HG02763 (cell line): ENCODE results near the gene GALNT18.

Experiments
- ATAC-seq: cut with Tn5 transposase; IDR thresholded peaks from one replicate; pipeline ENCODE4 v1.9.1; 2021; ENCODE audit warnings: mild to moderate bottlenecking, moderate library complexity; ENCODE audit not compliant: unreplicated experiment

Gene GALNT18

DNA sequence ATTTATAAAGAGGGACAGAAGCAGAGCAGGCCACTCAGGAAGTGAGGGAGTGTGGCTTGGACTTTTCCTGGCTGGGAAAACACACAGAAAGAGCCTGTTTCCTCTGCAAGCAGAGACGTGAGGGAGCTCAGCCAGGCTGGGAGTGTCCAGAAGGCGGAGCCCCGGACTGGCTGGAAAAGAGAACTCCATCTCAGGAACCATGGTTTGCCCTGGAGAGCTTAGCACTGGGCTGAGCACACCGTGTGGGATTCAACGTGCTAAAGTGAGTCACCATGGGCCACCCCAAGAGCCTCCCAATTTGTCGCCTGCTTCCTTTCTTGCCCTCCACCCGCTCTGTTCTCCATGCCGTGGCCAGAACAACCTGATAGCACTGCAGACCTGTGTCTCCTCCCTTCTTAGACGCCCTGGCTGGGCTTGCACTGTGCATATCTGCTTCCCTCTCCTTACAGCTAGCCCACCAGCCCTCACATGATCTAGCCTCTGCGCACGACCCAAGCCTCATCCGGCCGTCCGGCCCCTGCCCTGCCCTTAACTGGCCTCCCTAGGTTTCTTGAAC lies 51.8 kb downstream of the GALNT18 start:
- ATAC-seq: no peak

DNA sequence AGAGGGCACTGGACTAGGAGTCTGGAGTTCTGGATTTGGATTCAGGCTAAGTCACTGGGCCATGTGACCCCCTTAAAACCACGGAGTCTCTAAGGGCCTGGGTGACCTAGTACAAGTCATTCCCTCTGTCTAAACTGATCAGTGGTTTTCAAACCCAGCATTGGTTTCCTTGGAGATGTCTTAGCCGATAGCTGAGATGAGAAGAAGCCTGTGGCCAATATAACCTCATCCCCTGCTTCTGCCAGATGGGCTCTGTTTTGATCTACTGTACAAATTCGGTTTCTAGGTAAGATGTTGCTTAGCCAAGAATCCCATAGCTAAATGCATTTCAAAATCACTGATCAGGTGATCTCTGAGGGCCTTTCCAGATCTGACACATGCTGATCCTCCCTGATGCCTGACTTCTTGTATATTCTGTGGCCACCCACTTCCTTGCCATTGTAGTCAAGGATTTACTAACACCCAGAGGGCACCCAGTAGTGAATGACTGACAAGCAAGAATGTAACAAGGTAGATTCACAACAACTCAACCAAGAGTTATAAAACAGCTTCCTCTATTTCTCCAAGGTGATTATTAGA lies 53.1 kb downstream of the GALNT18 start:
- no peak for ATAC-seq

DNA sequence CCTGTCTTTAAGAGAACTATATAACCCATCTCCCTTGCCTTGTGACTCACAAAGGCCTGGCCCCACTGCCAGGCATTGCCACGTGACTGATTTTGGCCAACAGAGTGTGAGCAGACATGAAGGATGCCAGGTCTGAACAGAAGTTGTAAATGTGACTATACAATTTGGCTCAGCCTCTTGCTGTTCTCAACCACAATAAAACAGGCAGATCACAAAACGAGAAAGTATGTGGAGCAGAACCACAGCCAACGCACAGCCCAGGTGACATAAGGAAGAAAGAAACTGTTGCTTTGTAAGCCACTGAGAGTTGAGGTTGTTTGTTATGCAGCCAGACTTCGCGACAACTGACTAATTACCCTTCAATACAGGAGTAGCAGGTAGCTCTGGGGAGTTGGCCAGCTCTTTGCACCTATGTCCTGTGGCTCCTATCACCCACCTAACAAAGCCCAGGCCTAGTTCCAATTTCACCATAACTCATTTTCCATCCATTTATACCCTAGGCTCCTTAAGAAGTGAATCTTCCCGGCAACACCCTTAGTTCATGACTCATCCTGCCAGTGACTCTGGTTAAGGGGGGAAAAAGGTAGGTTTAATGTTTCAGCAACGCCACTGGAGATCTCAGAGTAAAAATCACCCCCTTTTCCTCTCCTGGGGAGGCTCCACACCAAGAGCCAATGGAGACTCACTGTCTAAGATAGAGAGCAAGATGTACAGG lies 53.7 kb downstream of the GALNT18 start:
- no peak for ATAC-seq

DNA sequence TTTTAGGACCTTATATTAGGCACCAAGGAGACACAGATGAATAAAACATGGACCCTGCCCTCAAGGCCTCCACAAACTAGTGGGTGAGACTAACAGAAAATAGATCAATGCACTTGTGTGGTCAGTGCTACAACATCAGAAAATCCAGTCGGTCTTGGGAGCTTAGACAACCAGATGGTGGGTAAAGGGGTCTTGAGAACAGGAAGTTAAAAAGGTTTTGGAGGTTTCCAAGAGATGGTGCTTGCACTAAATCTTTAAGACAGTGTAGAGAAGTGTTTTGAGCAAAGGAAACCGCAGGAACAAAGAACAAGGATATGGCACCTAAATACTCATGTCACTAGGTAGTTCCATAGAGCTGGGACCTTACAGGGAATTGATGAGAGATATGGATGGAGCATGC lies 56.2 kb downstream of the GALNT18 start:
- ATAC-seq: no peak

DNA sequence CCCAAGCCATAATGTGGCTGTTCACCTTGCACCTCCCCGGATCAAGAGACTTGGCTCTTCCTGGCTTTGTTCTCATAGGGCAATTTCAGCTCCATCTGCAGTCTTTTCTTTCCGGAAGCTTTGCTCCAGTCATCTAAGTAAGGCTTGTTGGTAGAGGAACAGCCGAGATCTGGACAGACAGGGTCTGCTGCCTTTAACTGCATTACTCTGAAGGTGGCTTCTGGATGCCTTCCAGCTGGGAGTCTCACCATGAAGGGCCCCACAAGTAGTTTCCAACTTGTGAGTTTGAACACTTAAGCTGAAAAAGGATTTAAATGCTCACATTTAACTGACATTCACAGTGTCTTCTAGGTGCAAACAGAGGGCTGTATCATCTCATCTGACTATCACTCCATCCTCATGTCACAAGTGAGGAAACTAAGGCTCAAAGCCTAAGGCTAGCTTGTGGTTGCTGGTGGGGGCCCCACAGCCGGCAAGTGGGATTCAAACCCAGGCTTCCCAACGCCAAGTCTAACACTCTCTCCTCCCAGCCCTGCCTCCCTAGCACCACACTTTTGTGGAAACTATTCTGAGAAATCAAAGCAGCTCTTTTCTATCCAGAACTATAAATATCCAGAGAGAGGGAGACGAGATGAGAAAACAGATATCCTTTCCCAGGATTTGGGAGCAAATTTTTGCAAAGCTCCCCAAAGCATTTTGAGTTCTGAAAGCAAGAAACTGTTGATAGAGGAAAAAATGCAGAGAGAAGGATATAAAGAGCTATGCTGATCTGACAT lies 58.4 kb downstream of the GALNT18 start:
- no peak for ATAC-seq

DNA sequence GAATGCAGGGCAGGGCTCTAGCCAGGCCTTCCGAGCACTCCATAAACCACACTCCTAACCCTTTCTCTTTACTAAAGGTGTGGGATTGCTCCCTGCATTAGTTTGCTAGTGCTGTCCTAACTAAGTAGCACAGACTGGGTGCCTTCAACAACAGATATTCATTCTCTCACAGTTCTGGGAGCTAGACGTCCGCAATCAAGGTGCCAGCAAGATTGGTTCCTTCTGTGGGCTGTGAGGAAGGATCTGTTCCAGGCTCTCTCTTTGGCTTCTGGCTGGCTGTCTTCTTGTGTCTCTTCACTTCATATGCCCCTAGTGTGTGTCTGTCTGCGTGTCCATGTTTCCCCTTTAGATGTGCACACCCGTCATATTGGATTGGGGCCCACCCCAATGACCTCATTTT lies 59.8 kb downstream of the GALNT18 start:
- ATAC-seq: no peak

DNA sequence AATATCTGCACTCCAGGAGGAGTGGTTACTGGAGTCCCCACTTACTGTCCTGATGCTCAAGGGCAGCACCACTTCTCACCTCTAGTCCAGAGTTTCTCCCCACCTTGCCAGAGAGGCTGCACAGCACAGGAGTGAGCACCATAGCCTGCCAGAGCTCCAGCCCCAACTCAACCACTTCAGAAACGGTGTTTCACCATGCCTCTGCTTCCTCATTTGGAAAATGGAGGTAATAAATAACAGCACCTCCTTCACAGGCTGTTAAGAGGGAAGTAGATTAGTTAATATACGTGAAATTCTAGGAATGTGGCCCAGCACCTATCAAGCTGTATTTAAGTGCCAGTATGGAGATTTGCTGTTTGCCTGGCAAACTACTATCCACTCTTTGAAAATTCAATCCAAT lies 63.0 kb downstream of the GALNT18 start:
- ATAC-seq: no peak

DNA sequence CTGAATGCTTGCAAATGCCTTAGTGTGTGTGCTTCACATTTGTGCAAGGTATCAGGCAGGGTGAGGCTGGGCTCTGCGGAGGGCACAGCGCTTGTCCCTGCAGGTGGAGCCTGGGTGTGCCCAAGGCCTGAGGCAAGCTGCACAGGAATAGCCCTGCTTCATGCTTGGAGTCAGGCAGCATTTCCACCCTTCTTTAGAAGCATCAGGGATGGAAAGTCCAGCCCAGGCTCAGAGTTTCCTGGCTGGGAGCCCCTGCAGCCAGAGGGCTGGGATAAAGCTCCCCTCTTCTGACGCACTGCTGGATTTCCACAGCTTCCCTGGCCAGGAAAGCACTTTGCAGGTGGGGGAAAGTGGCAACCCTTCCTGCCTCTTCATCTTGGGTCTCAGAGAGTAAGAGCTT lies 63.4 kb downstream of the GALNT18 start:
- no peak for ATAC-seq

DNA sequence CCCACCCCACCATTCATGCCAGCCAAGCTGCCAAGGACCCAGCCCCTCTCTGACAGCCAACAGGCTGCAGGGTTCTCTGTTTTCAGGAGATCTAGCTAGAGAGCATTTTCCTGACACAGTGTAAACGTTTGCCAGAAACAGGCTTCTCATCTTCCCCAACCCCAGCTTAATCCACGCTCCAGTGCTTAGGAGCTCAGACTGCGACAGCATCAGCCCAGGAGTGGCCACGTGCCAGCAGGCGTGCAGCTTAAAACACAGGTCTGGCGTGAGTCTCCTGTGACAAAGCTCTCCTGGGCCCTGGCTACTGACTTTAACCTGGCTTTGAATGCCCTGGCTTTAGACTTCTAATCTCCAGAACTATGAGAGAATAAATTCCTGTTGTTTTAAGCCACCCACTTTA lies 66.6 kb downstream of the GALNT18 start:
- no peak for ATAC-seq

DNA sequence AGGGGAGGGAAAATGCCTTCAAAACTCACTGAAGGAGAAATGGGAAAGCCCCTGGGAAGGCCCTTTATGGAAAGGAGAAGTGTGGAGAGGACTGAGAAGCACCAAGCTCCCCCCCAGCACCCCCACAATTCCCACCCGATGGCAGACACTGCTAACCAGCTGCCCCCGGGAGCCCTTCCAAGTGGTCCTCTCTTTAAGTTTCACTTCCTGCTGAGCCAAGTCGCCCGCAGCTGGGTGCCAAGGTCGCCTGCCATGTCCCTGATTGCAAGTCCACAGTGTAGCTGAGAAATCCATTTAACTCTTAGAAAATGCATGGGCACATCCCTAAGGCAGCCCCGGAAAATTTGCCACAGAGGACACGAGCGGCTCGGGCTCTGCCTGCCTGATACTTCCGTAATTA lies 68.2 kb downstream of the GALNT18 start:
- ATAC-seq: no peak

DNA sequence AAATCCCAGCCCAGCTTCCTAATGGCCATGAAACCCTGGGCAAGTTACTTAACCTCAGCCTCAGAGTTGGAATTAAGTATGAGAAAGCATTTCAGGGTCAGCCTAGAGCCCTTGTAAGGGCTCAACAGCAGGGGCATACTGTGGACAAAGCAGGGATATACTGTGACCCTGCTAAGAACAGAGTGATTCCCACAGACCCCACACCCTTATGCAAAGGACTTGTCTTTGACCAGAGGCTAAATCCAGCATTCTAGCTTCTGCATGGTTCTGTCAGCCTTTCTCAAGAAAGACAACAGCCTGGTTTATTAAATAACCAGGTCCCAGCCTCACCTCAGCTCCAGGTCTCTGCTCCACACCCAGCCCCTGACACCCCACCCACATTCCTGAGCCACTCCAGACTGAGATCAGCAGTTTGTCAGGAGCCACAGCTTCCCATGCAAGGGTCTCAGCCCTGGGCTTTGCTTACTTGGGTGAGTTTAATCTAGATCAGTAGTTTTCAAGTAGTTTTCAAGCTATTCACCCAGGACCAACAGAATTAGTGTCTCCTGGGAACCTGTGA lies 69.2 kb downstream of the GALNT18 start:
- no peak for ATAC-seq

DNA sequence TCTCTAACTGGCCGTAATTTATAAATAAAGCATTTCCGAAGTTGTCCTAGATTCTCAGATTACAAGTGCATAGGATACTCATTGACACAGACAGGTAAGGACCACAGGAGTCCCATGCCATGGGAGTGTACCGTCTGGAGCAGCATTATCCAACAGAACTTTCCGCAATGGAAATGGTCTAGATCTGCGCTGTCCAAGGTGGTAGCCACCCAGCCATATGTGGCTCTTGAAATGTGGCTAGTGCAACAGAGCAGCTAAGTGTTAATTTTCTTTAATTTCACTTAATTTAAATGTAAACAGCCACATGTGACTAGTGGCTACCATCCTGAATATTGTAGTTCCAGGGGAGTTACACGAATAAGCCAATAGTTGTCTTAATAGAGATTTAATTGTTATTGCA lies 71.3 kb downstream of the GALNT18 start:
- ATAC-seq: no peak

DNA sequence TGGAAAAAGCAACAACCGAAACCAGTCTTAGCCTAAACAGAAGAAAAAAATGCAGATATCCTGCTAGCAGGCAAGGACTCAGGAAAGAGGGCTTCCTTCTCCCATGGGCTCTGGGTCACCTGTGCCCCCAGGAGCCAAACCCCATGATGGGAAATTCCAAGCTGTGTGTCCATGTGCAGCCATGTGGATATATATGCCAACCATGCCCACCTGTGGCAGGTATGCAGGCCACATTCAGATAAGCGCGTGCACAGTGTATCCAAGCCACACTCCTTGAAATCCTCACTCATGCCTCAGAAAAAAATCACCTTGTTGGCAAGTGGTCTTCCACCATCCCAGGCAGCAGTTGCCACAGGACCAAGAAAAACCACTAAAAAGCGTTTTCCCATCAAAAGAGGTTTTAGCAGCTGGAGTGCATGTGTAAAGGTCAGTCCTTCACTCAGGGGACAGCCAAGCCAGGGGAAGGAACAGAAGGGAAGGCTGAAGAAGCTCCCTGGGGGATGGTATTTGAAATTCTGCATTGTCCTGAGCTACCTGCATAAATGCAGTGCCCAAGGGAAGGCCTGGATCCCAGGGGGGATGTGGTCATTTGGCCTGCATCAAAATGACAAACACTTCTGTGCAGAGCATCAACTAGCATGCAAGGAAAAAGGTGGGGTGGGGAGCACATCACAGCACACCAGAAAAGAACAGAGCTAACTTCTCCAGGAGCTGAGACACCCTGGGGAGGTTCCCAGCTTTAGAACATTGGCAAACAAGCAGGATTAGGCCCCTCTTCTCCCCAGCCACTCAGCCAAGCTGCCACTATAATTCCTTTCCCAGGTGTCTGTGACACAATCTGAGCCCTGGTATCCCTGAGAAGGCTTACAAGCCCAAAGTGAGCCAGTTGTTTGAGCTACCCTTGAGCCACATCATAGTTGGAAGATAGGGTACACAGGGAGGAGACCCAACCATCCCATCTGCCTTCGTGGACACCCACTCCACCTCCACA lies 76.2 kb downstream of the GALNT18 start:
- ATAC-seq: no peak

DNA sequence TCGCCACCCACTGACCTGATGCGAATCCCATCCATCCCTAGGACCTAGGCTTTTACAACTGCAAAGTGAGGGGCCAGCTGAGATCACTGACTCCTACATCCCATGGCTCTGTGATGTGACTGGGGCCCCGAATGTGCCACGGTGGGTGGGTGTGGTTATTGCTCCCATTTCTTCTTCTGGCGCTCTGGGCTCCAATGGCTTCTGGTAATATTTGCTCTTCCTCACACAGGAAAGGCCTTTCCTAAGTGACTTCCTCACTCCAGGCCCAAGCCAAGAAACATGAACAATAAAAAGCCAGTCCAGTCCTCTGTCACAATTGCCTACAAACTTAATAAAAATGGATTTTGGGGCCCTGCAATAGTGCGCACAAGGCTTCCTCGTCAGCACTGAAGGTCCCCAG lies 78.1 kb downstream of the GALNT18 start:
- no peak for ATAC-seq

DNA sequence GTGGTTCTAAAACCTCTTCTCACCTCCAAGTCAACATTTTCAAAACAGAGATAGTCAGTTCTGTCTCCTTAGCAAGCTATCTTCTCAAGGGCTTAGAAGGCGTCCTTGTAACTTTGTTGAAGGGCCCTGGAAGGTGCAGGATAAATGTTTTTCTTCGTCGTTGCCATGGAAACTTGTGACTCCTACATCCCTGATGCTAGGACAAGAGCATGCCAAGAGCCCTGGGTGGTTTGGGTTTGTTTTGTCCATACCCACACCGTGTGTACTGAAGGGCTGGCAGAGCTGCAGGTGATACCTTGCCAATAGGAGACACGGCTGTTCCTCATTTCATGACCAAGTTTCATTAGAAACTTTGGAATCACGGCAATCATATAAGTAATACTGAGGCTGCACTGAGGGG lies 81.6 kb downstream of the GALNT18 start:
- ATAC-seq: no peak

DNA sequence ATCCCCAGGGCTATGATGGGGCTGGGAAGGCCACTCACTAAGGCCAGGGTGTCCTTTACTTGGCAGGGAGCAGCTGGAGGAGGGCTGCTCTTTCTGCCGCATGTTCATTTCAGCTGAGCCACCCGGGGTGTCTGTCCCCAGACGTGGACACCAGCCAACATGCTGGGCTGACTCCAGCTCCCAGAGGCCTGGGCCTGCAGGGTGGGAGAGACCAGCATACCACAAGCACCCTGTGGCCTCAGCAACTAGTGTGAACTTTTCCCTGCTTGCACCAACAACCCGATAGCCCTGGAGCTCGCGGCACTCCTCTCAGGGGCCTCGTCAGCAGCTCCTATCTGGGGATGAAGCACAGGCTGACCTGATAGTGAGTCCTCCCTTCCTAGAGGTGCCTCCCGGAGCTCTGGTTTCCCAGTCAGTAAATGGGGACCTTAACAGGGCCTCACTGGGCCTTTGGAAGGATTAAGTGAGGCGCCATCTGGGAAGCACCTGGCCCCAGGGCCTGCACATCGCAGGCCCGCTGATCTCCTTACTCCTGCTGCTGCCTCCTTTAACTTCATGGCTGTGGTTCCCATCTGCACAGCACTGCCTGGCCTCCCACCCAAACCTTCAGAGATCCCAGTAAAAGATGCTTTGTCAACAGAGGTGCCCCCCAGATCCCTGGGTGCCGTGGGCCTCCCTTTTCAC lies 83.4 kb downstream of the GALNT18 start:
- ATAC-seq: no peak

DNA sequence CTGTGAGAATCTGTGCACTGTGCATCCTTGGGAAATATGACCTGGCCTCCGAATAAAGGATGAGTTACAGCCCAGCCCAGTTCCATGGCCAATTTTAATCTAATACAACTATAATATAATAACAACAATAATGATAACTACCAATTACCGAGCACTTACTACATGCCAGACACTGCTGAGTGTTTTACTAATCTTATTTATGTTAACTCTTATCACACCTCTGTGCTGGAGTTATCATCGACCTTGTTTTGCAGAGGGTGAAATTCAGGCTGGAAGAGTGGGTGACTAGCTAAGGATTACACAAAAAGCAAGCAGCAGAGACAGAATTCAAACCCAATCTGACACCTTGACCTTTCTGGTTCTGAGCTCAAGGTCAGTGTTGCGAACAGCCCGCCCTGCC lies 83.9 kb downstream of the GALNT18 start:
- no peak for ATAC-seq

DNA sequence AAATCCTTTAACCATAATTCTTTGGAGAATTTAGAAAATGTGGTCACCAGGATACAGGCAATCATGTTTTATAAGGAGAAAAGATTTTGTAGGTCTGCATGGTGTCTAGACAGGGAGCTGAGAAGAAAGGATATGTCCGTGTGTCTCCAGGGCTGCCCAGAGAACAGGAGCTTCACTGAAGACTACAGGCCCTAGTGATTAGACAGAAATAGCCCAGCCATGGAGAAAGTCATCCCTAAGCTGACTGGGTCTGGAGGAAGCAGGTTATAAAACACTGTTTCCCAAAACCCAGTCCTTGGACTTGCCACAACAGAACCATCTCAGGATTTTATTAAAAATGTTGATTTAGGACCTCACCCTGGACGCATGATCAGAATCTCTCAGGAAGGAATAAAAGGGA lies 84.4 kb downstream of the GALNT18 start:
- no peak for ATAC-seq

DNA sequence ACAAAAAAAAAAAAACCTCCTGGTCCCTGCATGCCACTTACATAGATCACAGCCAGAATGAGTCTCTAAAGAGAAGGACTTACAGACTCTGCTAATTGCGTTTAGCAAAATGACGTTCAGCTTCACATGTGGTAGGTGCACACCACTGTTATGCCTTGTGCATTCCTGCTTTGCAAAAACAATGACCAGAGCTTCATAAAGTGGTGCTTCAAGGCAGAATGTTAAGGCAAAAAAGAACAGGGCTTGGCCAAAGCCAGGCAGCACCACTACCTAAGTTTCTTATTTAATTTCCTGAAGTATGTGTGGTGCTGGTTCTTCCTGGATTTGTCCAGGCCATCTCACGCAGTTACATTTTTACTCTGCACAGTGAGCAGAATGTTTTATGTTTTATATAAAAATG lies 85.2 kb downstream of the GALNT18 start:
- ATAC-seq: no peak

DNA sequence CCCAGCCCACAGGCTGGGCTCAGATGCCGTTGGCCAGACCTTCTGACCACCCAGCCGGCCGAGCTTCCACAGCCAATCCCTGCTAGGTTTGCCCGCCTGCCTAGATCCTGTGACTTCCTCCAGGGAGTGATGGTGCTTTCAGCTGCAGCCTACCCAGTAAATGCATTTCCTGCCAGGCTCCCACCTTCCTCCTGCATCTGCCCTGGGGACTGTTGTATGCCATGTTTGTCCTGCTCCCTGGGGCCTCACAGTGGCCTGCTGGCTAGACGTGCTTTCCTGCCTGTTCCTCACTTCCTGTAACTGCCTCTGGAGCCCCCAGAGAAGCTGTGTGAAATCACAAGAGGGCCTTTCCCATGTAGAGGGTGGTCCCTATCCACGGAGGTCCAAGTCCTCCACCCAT lies 86.2 kb downstream of the GALNT18 start:
- no peak for ATAC-seq
